KBM-7 (cell line): ENCODE data around the gene ARMC7.

ENCODE experiments used
- DNase-seq: peaks from one replicate; pipeline ENCODE4 v3.0.0-alpha.2; 2015
- in situ Hi-C: fragments of 300-500 bp; cut with MboI; formaldehyde crosslinking; loops from 2 replicates; pipeline ENCODE4 v1.14.3; 2020; ENCODE audit warnings: low sequenced_read_pairs, low pct_unique_long_range_greater_than_20kb, mixed read lengths

Gene ARMC7

DNA sequence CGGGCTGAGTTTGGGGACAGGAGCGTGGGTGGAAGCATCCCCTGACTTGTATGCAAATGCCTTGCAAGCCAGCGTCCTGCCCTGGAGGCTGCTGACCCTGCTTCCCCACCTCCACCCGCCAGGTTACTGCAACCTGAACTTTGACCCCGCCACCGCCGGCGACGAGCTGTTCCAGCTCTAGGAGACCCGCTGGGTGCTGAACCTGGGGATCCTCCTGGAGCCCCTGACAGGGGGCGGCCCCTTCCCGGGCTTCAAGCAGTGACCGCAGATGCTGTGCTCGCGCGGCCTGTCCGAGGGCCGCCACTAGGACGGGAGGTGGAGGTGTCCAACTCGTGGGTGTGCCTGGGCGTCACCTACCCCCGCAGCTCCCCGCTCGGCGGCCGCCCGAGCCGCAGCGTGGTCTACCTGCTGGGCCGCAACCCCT, 32.7 kb upstream of the ARMC7 start:
- in situ Hi-C loops, result no loop called here
- no peak for DNase-seq

GRCh38 chr17:75077496-75078283, 32.1 kb upstream of the ARMC7 start:
- DNase-seq, result no peak
- in situ Hi-C loops, result no loop called here

DNA sequence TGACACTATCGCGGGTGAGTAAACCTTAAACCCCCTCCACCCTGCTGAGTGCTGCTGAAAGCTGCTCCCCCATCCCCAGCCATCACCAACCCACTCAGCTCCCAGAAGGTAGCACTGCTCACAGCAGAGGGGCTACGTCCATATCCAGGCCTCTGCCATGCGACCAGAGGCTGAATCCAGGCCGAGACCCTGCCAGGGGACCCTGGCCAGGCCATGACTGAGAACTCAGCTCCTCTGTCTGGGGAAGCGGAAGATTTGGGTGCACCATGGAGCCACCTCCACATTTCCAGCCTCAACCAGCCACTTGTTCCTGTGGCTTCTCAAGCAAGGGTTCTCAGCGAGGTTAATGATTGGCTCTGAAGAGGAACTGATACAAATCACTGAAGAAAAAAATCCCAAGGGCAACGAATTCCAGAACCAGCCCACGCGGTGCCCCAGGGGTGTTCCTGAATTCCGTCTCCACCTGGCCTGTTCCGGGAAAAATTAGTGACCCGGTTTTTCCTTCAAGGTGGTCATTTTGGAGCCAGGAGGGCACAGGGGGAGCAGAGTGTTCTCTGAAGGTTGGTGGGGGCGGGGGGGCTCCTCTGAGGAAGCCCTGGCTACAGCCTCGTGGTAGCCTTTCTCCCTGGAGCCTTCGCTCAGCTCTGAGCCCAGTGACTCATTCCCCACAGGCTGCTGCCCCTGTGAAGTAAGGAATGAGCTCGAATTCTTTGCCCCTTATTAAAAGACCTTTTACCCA, 31.3 kb upstream of the ARMC7 start:
- in situ Hi-C loops, result no loop called here
- no peak for DNase-seq

- in situ Hi-C loops, result no loop called here
- no peak for DNase-seq
These were observed 30.8 kb upstream of the ARMC7 start for GRCh38 chr17:75079023-75079373.

GRCh38 chr17:75081611-75082540, 27.9 kb upstream of the ARMC7 start:
- DNase-seq, result no peak
- in situ Hi-C loops, result no loop called here

DNA sequence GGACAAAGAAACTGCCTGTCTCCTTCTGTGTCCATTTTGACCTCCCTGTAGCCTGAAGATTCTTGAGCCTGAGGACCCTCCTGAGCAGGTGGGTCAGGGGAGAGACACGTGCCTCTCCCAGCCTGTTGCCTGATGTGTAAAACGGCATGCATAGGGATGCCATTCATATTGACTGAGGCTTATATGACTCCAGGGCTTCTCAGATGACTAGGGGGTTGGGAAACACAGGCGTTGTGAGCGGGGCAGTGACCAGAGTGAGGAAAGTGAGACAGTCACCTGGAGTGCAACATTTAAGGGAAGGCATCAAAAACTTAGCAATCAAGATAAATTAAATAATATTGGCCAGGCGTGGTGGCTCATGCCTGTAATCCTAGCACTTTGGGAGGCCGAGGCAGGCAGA, 27.1 kb upstream of the ARMC7 start:
- in situ Hi-C loops, result no loop called here
- no peak for DNase-seq

GRCh38 chr17:75084039-75084660, 25.6 kb upstream of the ARMC7 start:
- DNase-seq, result no peak
- in situ Hi-C loops, result no loop called here

GRCh38 chr17:75086496-75087181, 23.1 kb upstream of the ARMC7 start:
- in situ Hi-C loops, result no loop called here
- DNase-seq, result no peak

DNA sequence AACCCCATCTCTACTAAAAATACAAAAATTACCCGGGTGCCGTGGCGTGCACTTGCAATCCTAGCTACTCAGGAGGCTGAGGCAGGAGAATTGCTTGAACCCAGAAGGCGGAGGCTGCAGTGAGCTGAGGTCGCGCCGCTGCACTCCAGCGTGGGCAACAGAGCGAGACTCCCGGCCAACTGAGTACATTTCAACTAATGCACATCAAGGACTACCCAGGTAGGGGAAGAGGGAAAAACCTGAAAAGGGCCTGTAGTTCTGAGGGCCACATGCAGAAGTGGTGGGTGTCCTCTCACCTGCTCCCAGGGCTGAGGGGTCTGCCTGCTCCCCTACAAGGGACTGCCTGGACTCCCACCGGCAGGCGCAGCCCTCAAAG, 22.6 kb upstream of the ARMC7 start:
- in situ Hi-C loops, result no loop called here
- no peak for DNase-seq

GRCh38 chr17:75087558-75088453, 22.0 kb upstream of the ARMC7 start, which contains the start of gene SLC16A5:
TSS of gene SLC16A5 (plus strand) at chr17:75087954. CDS start at chr17:75093637, 5,683 bp downstream.
- peak; percentile 78 for DNase-seq
- in situ Hi-C loops, result no loop called here

DNA sequence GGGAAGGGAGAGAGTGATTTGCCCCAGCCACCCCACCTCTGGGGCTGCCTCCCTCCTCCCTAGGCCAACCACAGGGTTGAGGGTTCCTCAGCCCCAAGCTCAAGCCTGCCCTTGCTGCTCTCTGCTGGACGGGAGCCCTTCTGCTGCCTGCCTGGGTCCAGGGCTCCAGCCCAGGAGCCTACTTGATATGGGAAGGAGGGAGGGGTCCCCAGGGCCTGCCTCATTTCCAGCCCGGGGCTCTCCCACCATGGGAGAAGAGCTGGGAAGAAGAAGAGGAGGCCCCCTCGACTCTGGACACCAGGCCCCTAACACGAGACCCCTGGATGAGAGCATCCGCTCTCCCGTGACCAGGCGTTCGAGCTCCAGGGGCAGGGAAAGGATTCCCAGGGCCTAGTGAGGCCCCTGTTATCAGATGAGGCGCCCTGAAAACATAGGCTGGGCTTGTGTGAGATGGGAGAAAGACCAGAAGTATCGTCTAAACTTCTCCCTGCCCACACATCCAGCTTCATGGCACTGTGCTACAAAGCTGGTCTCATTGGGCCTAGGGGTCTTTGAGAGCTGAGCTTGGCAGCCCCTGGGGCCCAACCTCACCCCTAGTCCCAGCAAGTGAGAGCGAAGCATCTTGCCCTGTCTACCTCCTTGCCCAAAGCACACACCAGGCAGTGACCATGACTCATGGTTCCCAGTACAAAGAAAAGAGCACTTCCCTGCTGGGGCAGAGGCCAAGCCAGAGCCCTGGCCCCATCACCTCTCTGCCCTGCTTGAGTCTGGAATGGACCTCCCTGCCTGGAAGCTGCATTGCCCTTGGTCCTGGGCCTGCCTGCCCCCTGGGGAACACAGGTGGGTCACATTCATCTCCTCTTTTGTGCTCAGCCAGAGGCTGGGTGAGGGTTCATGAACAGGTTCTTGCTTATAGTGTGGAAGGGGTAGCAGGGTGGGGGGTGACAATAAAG, 21.0 kb upstream of the ARMC7 start:
- no peak for DNase-seq
- in situ Hi-C loops, result no loop called here

- in situ Hi-C loops, result no loop called here
- no peak for DNase-seq
These were observed 18.6 kb upstream of the ARMC7 start for GRCh38 chr17:75090871-75091854.

GRCh38 chr17:75091855-75092327, 17.9 kb upstream of the ARMC7 start:
- no peak for DNase-seq
- in situ Hi-C loops, result no loop called here

DNA sequence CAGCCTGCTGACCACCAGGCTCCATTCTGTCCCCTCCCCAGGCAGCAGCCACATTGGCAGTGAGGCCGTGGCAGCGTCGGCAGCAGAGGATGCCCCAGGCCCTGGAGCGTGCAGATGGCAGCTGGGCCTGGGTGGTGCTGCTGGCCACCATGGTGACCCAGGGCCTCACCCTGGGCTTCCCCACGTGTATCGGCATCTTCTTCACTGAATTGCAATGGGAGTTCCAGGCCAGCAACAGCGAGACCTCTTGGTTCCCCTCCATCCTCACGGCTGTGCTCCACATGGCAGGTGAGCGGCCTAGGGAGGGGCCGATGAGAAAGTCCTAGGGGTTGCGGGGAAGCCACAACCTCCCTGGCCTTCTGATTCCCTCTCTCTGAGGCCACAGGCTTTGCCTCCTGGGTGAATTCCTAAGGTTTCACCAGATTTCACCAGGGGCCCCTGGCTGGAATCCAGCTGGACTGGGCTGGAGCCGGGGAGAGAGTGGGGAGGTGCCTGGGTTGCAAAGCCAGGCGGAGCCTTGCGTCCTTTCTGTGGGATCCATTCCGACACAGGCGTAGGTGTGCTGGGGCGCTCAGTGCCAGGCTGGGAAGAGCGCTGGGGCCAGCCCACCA, 16.1 kb upstream of the ARMC7 start:
- DNase-seq, result no peak
- in situ Hi-C loops, result no loop called here

DNA sequence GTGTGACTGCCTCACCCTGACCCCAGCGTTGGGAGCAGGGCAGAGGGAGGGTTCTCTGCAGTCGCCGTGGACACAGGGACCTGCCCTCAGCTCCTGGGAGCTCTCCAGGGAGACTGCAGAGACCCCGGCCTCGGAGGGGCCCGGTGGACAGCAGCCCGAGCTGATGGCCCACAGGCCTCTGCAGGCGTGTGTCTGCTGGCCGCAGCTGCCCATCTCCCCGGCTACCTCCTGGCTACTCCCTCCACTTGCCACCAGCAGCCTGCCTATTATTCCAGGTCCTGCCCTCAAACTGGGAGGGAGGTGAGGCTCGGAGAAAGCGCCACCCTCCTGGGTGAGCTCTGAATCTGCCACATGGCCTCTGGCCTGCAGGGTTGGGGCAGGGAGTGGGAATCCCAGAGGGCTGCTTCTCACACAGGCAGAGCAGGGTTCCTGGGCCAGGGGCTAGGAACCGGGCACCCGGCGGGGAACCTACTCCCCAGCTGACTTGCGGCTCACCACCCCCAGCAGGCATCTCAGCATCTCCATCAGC, 14.8 kb upstream of the ARMC7 start:
- in situ Hi-C loops, result no loop called here
- DNase-seq, result no peak
